GM23248 (cell line): Measurements from ENCODE around the gene CEP43.

ENCODE experiments used
- EZH2 ChIP-seq: fragments of 200-600 bp; sonication (generic); IDR thresholded peaks from 2 replicates; pipeline ENCODE4 v1.6.1; 2018; ENCODE audit warnings: antibody characterized with exemption, mild to moderate bottlenecking; ENCODE audit not compliant: insufficient read depth, poor library complexity, severe bottlenecking
- EZH2phosphoT487 ChIP-seq: fragments of 200-600 bp; sonication (generic); IDR thresholded peaks from 2 replicates; pipeline ENCODE4 v1.6.1; 2018; ENCODE audit warnings: antibody characterized with exemption, moderate library complexity, mild to moderate bottlenecking, low read depth; ENCODE audit not compliant: insufficient read depth

DNA sequence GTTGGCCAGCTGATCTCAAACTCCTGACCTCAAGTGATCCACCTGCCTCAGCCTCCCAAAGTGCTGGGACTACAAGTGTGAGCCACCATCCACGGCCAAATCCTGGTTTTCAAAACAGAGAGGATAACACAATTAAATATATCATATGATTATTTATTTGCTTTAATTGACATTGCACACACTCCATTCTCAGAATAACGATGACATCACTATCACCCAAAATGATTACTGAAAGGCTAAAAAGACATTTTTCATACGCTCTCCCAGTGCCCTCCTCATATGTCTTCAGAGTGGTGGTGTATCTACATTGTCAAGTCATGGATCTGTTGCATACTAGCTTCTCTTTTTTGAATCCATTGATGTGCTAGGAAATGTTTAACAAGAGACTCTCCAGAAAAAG, 18.5 kb upstream of the CEP43 start:
- TF ChIP-seq EZH2 (no peak), EZH2phosphoT487 (no peak)
